HepG2 (cell line): Measurements from ENCODE around the gene GABARAPL2. TPM values are rescaled to one million over a fixed set of nuclear protein-coding genes. Genes with fewer than 3 reads are reported as not detected.

Source experiments
- ATAC-seq: fragments of 200-7000 bp; cut with Tn5 transposase; 3 replicates; pipeline ENCODE4 v1.9.1; 2020; ENCODE audit warnings: mild to moderate bottlenecking, moderate library complexity
- BruUV-seq: library from RNA; stranded (reverse); fragments of 400-500 nt; replicated peaks from 2 replicates; lab custom pipeline; 2021; lab: Mats Ljungman, UMichigan
- CTCF ChIA-PET: fragments of 300-600 bp; formaldehyde crosslinking; extraction: SDS; loops from one replicate; lab custom pipeline; 2021; ENCODE audit warnings: low total read pairs, inconsistent platforms, low intra/inter-chr PET ratio; lab: Yijun Ruan, JAX
- POLR2A ChIA-PET: fragments of 350-600 bp; sonication (Branson Sonifier 250); formaldehyde crosslinking; loops from one replicate; lab custom pipeline; 2020; ENCODE audit warnings: antibody characterized with exemption, inconsistent platforms; lab: Yijun Ruan, JAX
- DNase-seq: peaks from one replicate; pipeline ENCODE4 v3.0.0-alpha.2; 2015; ENCODE audit warnings: low spot score
- FAIRE-seq: peaks from 3 replicates; lab custom pipeline; 2011; peaks lifted over from hg19 to GRCh38; lab: Jason Lieb, UNC
- H2AFZ ChIP-seq: one replicate; pipeline ENCODE4 v1.6.1; 2011; ENCODE audit warnings: low read length, inconsistent platforms
- H3K27ac ChIP-seq: fragments of 300-600 bp; 3 replicates; pipeline ENCODE4 v1.8.0; 2011; ENCODE audit warnings: mixed run types, mild to moderate bottlenecking, mixed read lengths, low read length, inconsistent platforms; ENCODE audit not compliant: insufficient read depth; ENCODE audit errors: extremely low read length
- H3K27me3 ChIP-seq, 2 experiments: fragments of 200-600 bp in 1 of 2; 2 replicates in 1 of 2; 3 replicates in 1 of 2; pipeline versions ENCODE4 v1.6.0 to v1.8.0; 2011; ENCODE audit warnings: low read length in 2 of 2, mild to moderate bottlenecking in 2 of 2, moderate library complexity in 2 of 2, inconsistent platforms in 1 of 2; ENCODE audit not compliant: insufficient read depth in 2 of 2, control insufficient read depth in 1 of 2
- H3K36me3 ChIP-seq, 2 experiments: fragments of 200-600 bp in 1 of 2; replicated peaks in 1 of 2; 2 replicates in 1 of 2; 3 replicates in 1 of 2; pipeline versions ENCODE4 v1.5.1 to v1.8.0; 2011; ENCODE audit warnings: low read length in 2 of 2, inconsistent platforms in 1 of 2; ENCODE audit not compliant: insufficient read depth in 2 of 2, control insufficient read depth in 1 of 2
- H3K4me1 ChIP-seq: 2 replicates; pipeline ENCODE4 v1.5.1; 2012; ENCODE audit warnings: low read length, inconsistent platforms; ENCODE audit not compliant: insufficient read depth
- H3K4me2 ChIP-seq: 2 replicates; pipeline ENCODE4 v1.6.0; 2011; ENCODE audit warnings: low read depth, low read length, inconsistent platforms
- H3K4me3 ChIP-seq, 3 experiments: fragments of 200-600 bp in 1 of 3; sonication (generic), shearing (Covaris generic) in 1 of 3; replicated peaks in 1 of 3; 2 replicates each; pipeline ENCODE4 v1.5.1; 2011 to 2016; ENCODE audit warnings: low read length in 3 of 3, inconsistent platforms in 2 of 3, low read depth in 2 of 3, mild to moderate bottlenecking in 2 of 3, control low read depth in 1 of 3, mixed read lengths in 1 of 3; ENCODE audit not compliant: insufficient read depth in 1 of 3
- H3K79me2 ChIP-seq: one replicate; pipeline ENCODE4 v1.6.1; 2011; ENCODE audit warnings: low read length, inconsistent platforms; ENCODE audit not compliant: insufficient read depth
- H3K9ac ChIP-seq: 2 replicates; pipeline ENCODE4 v1.6.0; 2011; ENCODE audit warnings: mild to moderate bottlenecking, low read depth, low read length, inconsistent platforms; ENCODE audit not compliant: insufficient read depth
- H3K9me3 ChIP-seq: 2 replicates; pipeline ENCODE4 v1.5.1; 2012; ENCODE audit warnings: mild to moderate bottlenecking, low read length
- H4K20me1 ChIP-seq: 2 replicates; pipeline ENCODE4 v1.6.0; 2011; ENCODE audit warnings: inconsistent platforms, mild to moderate bottlenecking, low read length, moderate library complexity; ENCODE audit not compliant: insufficient read depth
- ELF1 ChIP-seq: sonication (generic); formaldehyde crosslinking; IDR thresholded peaks from 2 replicates; pipeline ENCODE4 v1.4.0; 2020; ENCODE audit warnings: missing genetic modification reagents
- HOXD1 ChIP-seq: sonication (generic); formaldehyde crosslinking; IDR thresholded peaks from 2 replicates; pipeline ENCODE4 v1.5.0; 2020; ENCODE audit warnings: missing genetic modification reagents
- ISL2 ChIP-seq: sonication (generic); formaldehyde crosslinking; IDR thresholded peaks from 2 replicates; pipeline ENCODE4 v1.5.0; 2020; ENCODE audit warnings: missing genetic modification reagents
- KLF6 ChIP-seq: IDR thresholded peaks from 2 replicates; pipeline ENCODE4 v1.8.0; 2016; ENCODE audit warnings: missing biosample characterization, missing genetic modification reagents
- POGZ ChIP-seq: sonication (generic); formaldehyde crosslinking; IDR thresholded peaks from 2 replicates; pipeline ENCODE4 v1.4.0; 2020; ENCODE audit warnings: mild to moderate bottlenecking, missing genetic modification reagents
- SP4 ChIP-seq: sonication (generic); formaldehyde crosslinking; IDR thresholded peaks from 2 replicates; pipeline ENCODE4 v1.8.1; 2023; ENCODE audit warnings: mild to moderate bottlenecking, missing genetic modification reagents
- SRY ChIP-seq: sonication (generic); formaldehyde crosslinking; IDR thresholded peaks from 2 replicates; pipeline ENCODE4 v1.8.0; 2022; ENCODE audit warnings: mild to moderate bottlenecking, missing genetic modification reagents
- TFDP2 ChIP-seq: sonication (generic); formaldehyde crosslinking; IDR thresholded peaks from 2 replicates; pipeline ENCODE4 v1.4.0; 2020; ENCODE audit warnings: missing genetic modification reagents
- TMF1 ChIP-seq: sonication (generic); formaldehyde crosslinking; IDR thresholded peaks from 2 replicates; pipeline ENCODE4 v1.8.1; 2022; ENCODE audit warnings: low read depth, missing genetic modification reagents
- ZNF224 ChIP-seq: sonication (generic); formaldehyde crosslinking; IDR thresholded peaks from 2 replicates; pipeline ENCODE4 v1.5.0; 2020; ENCODE audit warnings: mild to moderate bottlenecking, missing genetic modification reagents
- ZNF383 ChIP-seq: sonication (generic); formaldehyde crosslinking; IDR thresholded peaks from 2 replicates; pipeline ENCODE4 v1.4.0; 2020; ENCODE audit warnings: missing genetic modification reagents, mild to moderate bottlenecking, borderline replicate concordance
- ZNF589 ChIP-seq: sonication (generic); formaldehyde crosslinking; conservative IDR thresholded peaks from 2 replicates; pipeline ENCODE4 v1.8.0; 2022; ENCODE audit warnings: mild to moderate bottlenecking, moderate library complexity, missing genetic modification reagents
- ZNF703 ChIP-seq: sonication (generic); formaldehyde crosslinking; IDR thresholded peaks from 2 replicates; pipeline ENCODE4 v1.5.1; 2020; ENCODE audit warnings: missing genetic modification reagents, mild to moderate bottlenecking, moderate library complexity, borderline replicate concordance
- ZNF720 ChIP-seq: sonication (generic); formaldehyde crosslinking; IDR thresholded peaks from 2 replicates; pipeline ENCODE4 v1.4.0; 2020; ENCODE audit warnings: missing genetic modification reagents
- WGBS: methylation state at CpG from one replicate; pipeline ENCODE4 v1.1.6; 2017; ENCODE audit warnings: low lambda C conversion rate; 5-methylcytosine and 5-hydroxymethylcytosine counted together
- in situ Hi-C: cut with HindIII; loops from 2 replicates; pipeline ENCODE4 v1.10.0; 2017; ENCODE audit warnings: low pct_unique_long_range_greater_than_20kb; ENCODE audit not compliant: extremely low pct_ligation_motif_present
- intact Hi-C: fragments of 100-400 bp; cut with micrococcal nuclease; formaldehyde crosslinking; loops from one replicate; pipeline ENCODE4 v1.10.0; 2022; ENCODE audit not compliant: unreplicated experiment
- polyA plus RNA-seq, 8 experiments: library from polyadenylated mRNA; depleted of rRNA in 3 of 8; stranded (reverse) in 7 of 8; unstranded in 1 of 8; fragments of >200 nt; fragmentation: Illumina TruSeq in 4 of 8; extraction: Trizol in 4 of 8; gene quantifications; 2 replicates each; pipeline versions ENCODE4 v1.2.1 to v1.2.3, GENCODE V29; 2011 to 2016; ENCODE audit warnings: low read depth in 4 of 8, missing spikeins in 1 of 8, mixed read lengths in 1 of 8; ENCODE audit not compliant: insufficient read depth in 1 of 8
- total RNA-seq, 5 experiments: library from RNA; depleted of rRNA; stranded (reverse); fragments of >200 nt; fragmentation: Illumina TruSeq; extraction: Trizol; gene quantifications; 2 replicates each; pipeline ENCODE4 v1.2.3, GENCODE V29; 2016; ENCODE audit warnings: low read depth in 1 of 5

GABARAPL2 gene
- total and polyA plus RNA-seq, 2 of the 13 experiments (the other 11 are each of a cell fraction or from before 2014, with no cell fraction given), result 76.4 to 83.0 TPM

DNA sequence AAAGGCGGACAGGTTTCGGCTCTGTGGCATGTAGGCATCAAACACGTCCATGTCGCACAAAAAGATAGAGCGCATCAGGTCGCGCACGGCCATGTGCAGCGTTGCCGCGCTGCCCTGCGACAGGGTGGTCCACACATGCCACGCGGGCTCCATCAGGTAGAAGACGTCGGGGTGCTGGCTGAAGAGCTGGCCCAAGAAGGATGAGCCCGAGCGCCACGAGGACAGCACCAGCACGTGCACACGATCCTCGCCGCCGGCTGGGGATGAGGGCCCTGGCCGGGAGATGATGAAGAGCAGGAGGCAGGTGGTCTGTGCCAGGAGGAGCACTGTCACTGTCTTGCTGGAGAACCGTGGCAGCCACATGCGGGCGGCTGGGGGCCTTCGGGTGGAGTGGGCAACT is 36.2 kb upstream of the GABARAPL2 start:
- ChIA-PET CTCF (no interaction called here), POLR2A (no interaction called here)
- no peak overlapping the region for H3K4me3 ChIP-seq
- no TSS peak for BruUV-seq
- H3K27me3 ChIP-seq, result peaks cover 0 to 1% of the 10 kb centered on the region in 2 experiments; a peak in 1 of 5 replicates
- H3K9ac ChIP-seq, result no peak overlapping the region
- in situ Hi-C loops, result no loop called here
- peaks cover 18% of the 10 kb centered on the region for H3K4me1 ChIP-seq
- no peak overlapping the region for H3K4me2 ChIP-seq
- DNase-seq (no peak), FAIRE-seq (no peak), ATAC-seq (no peak)
- intact Hi-C loops, result no loop called here
- no peaks in the 10 kb centered on the region for H3K9me3 ChIP-seq
- 87% methylated on average over 28 of the region's 29 CpGs for WGBS
- H3K27ac ChIP-seq, result no peak overlapping the region
- no peaks in the 10 kb centered on the region for H4K20me1 ChIP-seq
- H2AFZ ChIP-seq, result no peak overlapping the region
- no peak for TF ChIP-seq ZNF703 (CRISPR knock-in tag)
- TF ChIP-seq SP4 (CRISPR knock-in tag), result no peak
- TF ChIP-seq ZNF589 (CRISPR knock-in tag), result no peak
- TF ChIP-seq ELF1 (CRISPR knock-in tag), result no peak
- no peak for TF ChIP-seq ZNF383 (CRISPR knock-in tag)
- TF ChIP-seq HOXD1 (CRISPR knock-in tag), result no peak
- TF ChIP-seq ZNF224 (CRISPR knock-in tag), result no peak
- no peak for TF ChIP-seq ISL2 (CRISPR knock-in tag)
- no peak for TF ChIP-seq TMF1 (CRISPR knock-in tag)
- no peak for TF ChIP-seq KLF6 (CRISPR knock-in tag)
- TF ChIP-seq SRY (CRISPR knock-in tag), result no peak
- no peak for TF ChIP-seq ZNF720 (CRISPR knock-in tag)
- no peak for TF ChIP-seq POGZ (CRISPR knock-in tag)
- no peak for TF ChIP-seq TFDP2
- no peaks in the 10 kb centered on the region for H3K79me2 ChIP-seq
- H3K36me3 ChIP-seq, result no peaks in the 10 kb centered on the region
